Mucosa of descending colon (tissue), 3 donors: ENCODE results near the gene ANO10. TPM values are rescaled to one million over a fixed set of nuclear protein-coding genes. Genes with fewer than 3 reads are reported as not detected.
"Not testable (repeated sequence)": the region's sequence is repeated elsewhere in the genome, so short reads cannot be mapped to it uniquely, and the experiment has no call there.

Source experiments
- ATAC-seq: fragments of 200-7000 bp; cut with Tn5 transposase; one replicate; pipeline ENCODE4 v1.9.1; 2020; ENCODE audit warnings: mild to moderate bottlenecking, moderate library complexity
- DNase-seq, 3 donors: peaks; one replicate each; pipeline ENCODE4 v3.0.0-alpha.2; 2020
- H3K36me3 ChIP-seq: fragments of 200-600 bp; one replicate; pipeline ENCODE4 v1.8.0; 2021; ENCODE audit warnings: low read depth, mild to moderate bottlenecking
- H3K4me1 ChIP-seq: fragments of 200-600 bp; one replicate; pipeline ENCODE4 v1.8.0; 2021; ENCODE audit warnings: low read depth, mild to moderate bottlenecking
- H3K4me3 ChIP-seq: fragments of 200-600 bp; one replicate; pipeline ENCODE4 v1.8.0; 2021; ENCODE audit warnings: mild to moderate bottlenecking
- H3K9me3 ChIP-seq: fragments of 200-600 bp; one replicate; pipeline ENCODE4 v1.8.0; 2021; ENCODE audit warnings: mild to moderate bottlenecking
- CTCF ChIP-seq: fragments of 200-600 bp; IDR thresholded peaks from one replicate; pipeline ENCODE4 v1.8.0; 2022; ENCODE audit warnings: antibody characterized with exemption, mild to moderate bottlenecking
- intact Hi-C, 2 donors: fragments of 100-400 bp; cut with DNase I in 1 of 2; cut with micrococcal nuclease in 1 of 2; formaldehyde crosslinking; loops; one replicate each; pipeline versions ENCODE4 v1.11.0 to v1.11.1; 2022; cut with DNase I, micrococcal nuclease
- total RNA-seq, 3 donors: library from RNA; stranded (reverse); fragmentation: NEBNext Ultra II Directional in 2 of 3; extraction: Animal tissue kit (Norgen Biotek cat#: 25700) in 2 of 3; gene quantifications; one replicate each; pipeline versions ENCODE4 v1.2.1 to v1.2.4, GENCODE V29; 2021 to 2023
- donor health status: DM: no; HTN: no; CAD: no; lungs with moderate emphysema.
- donor health status: DM: no; HTN: no; CAD: no.
- donor health status: DM: no; HTN: yes; CAD: no.

Gene ANO10
- total RNA-seq, 3 donors from 2014 or later = 46.6 to 100.0 (median 64.1) TPM

DNA sequence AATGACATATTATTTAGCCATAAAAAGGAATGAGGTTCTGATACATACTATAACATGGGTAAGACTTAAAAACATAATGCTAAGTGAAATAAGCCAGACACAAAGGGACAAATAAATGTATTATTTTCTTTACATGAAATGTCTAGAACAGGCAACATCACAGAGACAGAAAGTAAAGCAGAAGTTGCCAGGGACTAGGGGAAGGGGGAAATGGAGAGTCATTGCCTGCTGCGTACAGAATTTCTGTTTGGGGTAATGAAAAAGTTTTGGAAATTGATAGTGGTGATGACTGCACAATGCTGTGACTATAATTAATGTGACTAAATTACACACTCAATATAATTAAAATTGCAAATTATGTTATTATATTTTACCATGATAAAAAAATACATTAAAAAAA lies 99.9 kb downstream of the ANO10 start:
- H3K36me3 ChIP-seq = no peaks in the 10 kb centered on the region
- no peak overlapping the region for H3K4me3 ChIP-seq
- DNase-seq (no peak), ATAC-seq (no peak)
- peaks cover 15% of the 10 kb centered on the region for H3K9me3 ChIP-seq
- intact Hi-C loops = no loop called here
- H3K4me1 ChIP-seq = no peaks in the 10 kb centered on the region
- TF ChIP-seq CTCF = no peak

GRCh38 chr3:43518515-43518914 lies 103.3 kb downstream of the ANO10 start:
- H3K4me1 ChIP-seq, H3K36me3 ChIP-seq, ATAC-seq, H3K4me3 ChIP-seq, DNase-seq, intact Hi-C loops: not testable (repeated sequence)
- peaks cover 15% of the 10 kb centered on the region for H3K9me3 ChIP-seq

DNA sequence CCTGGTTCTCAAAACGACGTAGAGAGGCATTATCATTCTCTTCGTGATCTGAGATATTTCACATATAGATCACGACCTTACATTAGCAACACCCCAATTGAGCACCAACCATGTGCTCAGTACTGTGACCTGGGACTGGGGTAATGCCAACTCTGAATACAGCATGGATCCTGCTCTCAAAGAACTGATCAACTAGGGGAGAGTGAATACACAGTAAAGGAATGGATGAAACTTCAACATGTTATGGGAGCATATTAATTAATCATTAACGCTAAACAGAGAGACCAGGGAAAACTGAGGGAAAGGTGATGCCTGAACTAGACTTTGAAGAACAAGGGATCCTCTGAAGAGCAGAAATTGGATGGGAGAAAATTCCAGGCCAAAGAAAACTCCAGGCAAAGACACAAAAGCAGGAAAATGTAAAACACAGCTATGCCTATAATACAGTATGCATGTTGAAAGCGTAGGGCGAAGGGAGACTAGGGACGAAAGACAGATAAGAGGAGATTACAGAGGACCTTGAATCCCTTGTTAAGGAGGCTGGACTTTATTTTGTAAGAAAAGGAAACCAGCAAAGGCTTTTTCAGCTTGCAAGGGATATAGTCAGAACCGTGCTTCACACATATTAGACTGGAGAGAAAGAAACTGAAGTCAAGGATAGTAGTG lies 105.7 kb downstream of the ANO10 start:
- no peaks in the 10 kb centered on the region for H3K4me1 ChIP-seq
- H3K36me3 ChIP-seq = no peaks in the 10 kb centered on the region
- no peak overlapping the region for H3K4me3 ChIP-seq
- intact Hi-C loops = no loop called here
- ATAC-seq = no peak
- DNase-seq = no peak
- H3K9me3 ChIP-seq = peaks cover 15% of the 10 kb centered on the region
- no peak for TF ChIP-seq CTCF

DNA sequence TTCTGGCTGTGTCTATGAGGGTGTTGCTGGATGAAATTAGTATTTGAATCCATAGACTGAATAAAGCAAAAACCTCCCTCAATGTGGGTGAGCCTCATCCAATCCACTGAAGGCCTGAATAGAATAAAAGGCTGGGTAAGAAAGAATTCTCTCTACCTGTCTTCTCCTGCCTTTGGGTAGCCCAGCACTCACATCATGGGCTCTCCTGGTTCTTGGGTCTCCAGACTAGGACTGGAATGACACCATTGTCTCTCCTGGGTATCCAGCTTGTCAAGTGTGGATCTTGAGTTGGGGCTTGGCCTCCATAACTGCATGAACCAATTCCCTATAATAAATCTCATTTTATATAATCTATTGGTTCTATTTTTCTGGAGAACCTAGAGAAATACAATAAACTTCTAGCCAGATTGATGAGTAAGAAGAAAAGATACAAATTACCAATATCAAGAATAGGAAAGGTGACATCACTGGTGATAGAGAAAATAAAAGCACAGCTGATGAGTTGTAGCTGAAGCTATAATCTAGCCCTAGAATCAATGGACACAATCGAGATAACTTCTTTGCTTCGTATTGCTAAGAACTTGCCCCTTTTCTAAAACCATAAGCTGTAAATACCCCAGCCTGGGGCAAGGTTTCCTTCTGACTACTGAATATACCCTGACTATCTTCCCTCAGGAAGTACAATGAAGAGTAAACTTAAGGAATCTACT lies 106.4 kb downstream of the ANO10 start:
- peaks cover 15% of the 10 kb centered on the region for H3K9me3 ChIP-seq
- H3K4me3 ChIP-seq = no peak overlapping the region
- H3K36me3 ChIP-seq = no peaks in the 10 kb centered on the region
- no peak for DNase-seq
- intact Hi-C loops = no loop called here
- ATAC-seq = no peak
- no peaks in the 10 kb centered on the region for H3K4me1 ChIP-seq
- TF ChIP-seq CTCF = no peak

DNA sequence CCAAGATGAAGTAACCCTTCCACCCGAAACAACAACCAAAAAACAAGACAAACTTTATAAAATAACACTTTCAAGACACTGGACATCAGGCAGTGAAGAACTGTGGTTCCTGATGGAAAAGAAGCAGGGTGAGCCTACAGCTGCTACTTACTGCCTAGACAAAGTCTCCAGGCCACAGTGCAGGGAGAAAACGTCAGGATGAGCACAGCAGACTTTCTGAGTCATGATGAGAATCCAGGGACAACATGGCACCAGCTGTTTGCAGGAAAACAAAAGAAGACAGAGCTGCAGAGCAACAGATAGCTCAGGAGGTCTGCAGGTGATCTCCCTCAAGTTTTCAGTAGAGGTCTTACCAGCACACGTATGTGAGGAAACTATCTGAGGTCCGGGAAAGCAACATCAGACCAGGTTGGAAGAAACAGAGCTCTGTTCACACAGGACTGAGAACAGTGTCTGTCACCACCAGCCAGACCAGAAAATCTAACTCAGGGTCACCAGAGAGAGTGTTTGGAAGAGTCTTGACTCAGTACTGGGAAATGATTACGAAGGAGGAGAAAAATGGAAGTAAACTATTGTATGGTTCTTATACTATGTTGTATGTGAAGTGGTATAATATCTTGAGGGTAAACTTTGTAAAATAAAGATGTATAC lies 108.9 kb downstream of the ANO10 start:
- H3K4me1 ChIP-seq = no peaks in the 10 kb centered on the region
- intact Hi-C loops = no loop called here
- no peak for DNase-seq
- H3K36me3 ChIP-seq = no peaks in the 10 kb centered on the region
- ATAC-seq = no peak
- no peaks in the 10 kb centered on the region for H3K9me3 ChIP-seq
- H3K4me3 ChIP-seq = no peak overlapping the region
- TF ChIP-seq CTCF = no peak

DNA sequence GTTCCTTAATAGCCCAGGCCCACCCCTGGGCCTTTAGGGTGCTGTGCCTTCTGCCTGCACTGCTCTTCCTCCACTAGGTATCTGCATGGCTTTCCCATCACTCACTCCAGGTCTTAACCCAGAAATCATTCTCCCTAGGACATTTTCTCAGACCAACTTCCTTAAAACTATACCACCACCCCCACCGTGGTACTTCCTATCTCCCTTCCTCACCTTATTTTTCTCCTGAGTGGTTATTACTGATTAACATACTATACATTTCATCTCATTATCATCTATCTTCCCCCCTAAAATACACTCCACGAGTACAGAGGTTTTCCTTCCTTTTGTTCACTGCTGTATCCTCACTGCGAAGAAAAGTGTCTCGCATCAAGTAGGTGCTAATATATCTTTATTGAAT lies 115.2 kb downstream of the ANO10 start:
- TF ChIP-seq CTCF = no peak
- H3K4me3 ChIP-seq = no peak overlapping the region
- H3K36me3 ChIP-seq = no peaks in the 10 kb centered on the region
- ATAC-seq = no peak
- no peak for DNase-seq
- intact Hi-C loops = loop anchor here (10.0 kb wide), 1 partner anchor 352 kb away; no protein-coding TSS in a partner anchor
- no peaks in the 10 kb centered on the region for H3K4me1 ChIP-seq
- no peaks in the 10 kb centered on the region for H3K9me3 ChIP-seq
